Activated CD8-positive, alpha-beta T cell treated with anti-CD3 and anti-CD28 coated beads for 36 hours (primary cell): ENCODE data around the gene DCAF12L1. TPM values are rescaled to one million over a fixed set of nuclear protein-coding genes. Genes with fewer than 3 reads are reported as not detected.

Experiments
- ATAC-seq: fragments of 200-7000 bp; cut with Tn5 transposase; one replicate; pipeline ENCODE4 v1.10.0; 2021; ENCODE audit warnings: mild to moderate bottlenecking, moderate library complexity
- CTCF ChIA-PET: fragments of 350-600 bp; sonication (Branson Sonifier 250); formaldehyde crosslinking; loops from one replicate; lab custom pipeline; 2021; ENCODE audit warnings: antibody characterized with exemption; lab: Charles Lee
- POLR2A ChIA-PET: fragments of 350-600 bp; sonication (Branson Sonifier 250); formaldehyde crosslinking; loops from one replicate; lab custom pipeline; 2021; ENCODE audit warnings: antibody characterized with exemption; lab: Charles Lee
- DNase-seq: peaks from one replicate; pipeline ENCODE4 v3.0.0-alpha.2; 2020
- H3K27ac Mint-ChIP-seq: one replicate; pipeline ENCODE4 v1.8.0; 2021; ENCODE audit warnings: mild to moderate bottlenecking, mixed read lengths
- H3K27me3 Mint-ChIP-seq: one replicate; pipeline ENCODE4 v1.8.0; 2021; ENCODE audit warnings: mixed read lengths
- H3K36me3 Mint-ChIP-seq: one replicate; pipeline ENCODE4 v1.8.0; 2021; ENCODE audit warnings: low read depth, mixed read lengths
- H3K4me1 Mint-ChIP-seq: one replicate; pipeline ENCODE4 v1.8.0; 2021; ENCODE audit warnings: low read depth, mixed read lengths
- H3K4me3 Mint-ChIP-seq: one replicate; pipeline ENCODE4 v1.8.0; 2021; ENCODE audit warnings: mild to moderate bottlenecking, moderate library complexity, mixed read lengths
- H3K9me3 Mint-ChIP-seq: one replicate; pipeline ENCODE4 v1.8.0; 2021; ENCODE audit warnings: mixed read lengths
- CTCF ChIP-seq: fragments of 200-600 bp; IDR thresholded peaks from one replicate; pipeline ENCODE4 v1.8.0; 2022; ENCODE audit warnings: antibody characterized with exemption, mild to moderate bottlenecking
- intact Hi-C: fragments of 100-400 bp; cut with micrococcal nuclease; formaldehyde crosslinking; loops from one replicate; pipeline ENCODE4 v1.10.0; 2022
- total RNA-seq, 2 experiments: library from RNA; stranded (reverse); gene quantifications; one replicate each; pipeline ENCODE4 v1.2.3, GENCODE V29; 2021

DCAF12L1 gene
- total RNA-seq = not detected

- no peaks in the 10 kb centered on the region for H3K9me3 Mint-ChIP-seq
- H3K27me3 Mint-ChIP-seq = no peaks in the 10 kb centered on the region
- POLR2A ChIA-PET = no interaction called here
- TF ChIP-seq CTCF = no peak
- CTCF ChIA-PET = no interaction called here
- intact Hi-C loops = no loop called here
- ATAC-seq = no peak
- H3K36me3 Mint-ChIP-seq = no peaks in the 10 kb centered on the region
- DNase-seq = no peak
- H3K27ac Mint-ChIP-seq = no peak within 1 kb of the TSS
- no peaks in the 10 kb centered on the region for H3K4me1 Mint-ChIP-seq
- H3K4me3 Mint-ChIP-seq = no peak within 1 kb of the TSS
Observed at GRCh38 chrX:126552313-126553022, at the start of gene DCAF12L1. Gene DCAF12L1 (minus strand): TSS chrX:126552814. CDS start chrX:126552608, 206 bp downstream.

GRCh38 chrX:126580877-126581276 lies 28.3 kb upstream of the DCAF12L1 start:
- Mint-ChIP-seq H3K9me3 (no peaks in the 10 kb centered on the region), H3K36me3 (no peaks in the 10 kb centered on the region), H3K27me3 (no peaks in the 10 kb centered on the region), H3K27ac (no peak overlapping the region), H3K4me1 (no peaks in the 10 kb centered on the region), H3K4me3 (no peak overlapping the region)
- DNase-seq (no peak), ATAC-seq (no peak)
- POLR2A ChIA-PET = no interaction called here
- no peak for TF ChIP-seq CTCF
- CTCF ChIA-PET = no interaction called here
- intact Hi-C loops = no loop called here

GRCh38 chrX:126575911-126576310 lies 23.3 kb upstream of the DCAF12L1 start:
- no peaks in the 10 kb centered on the region for H3K27me3 Mint-ChIP-seq
- intact Hi-C loops = no loop called here
- ChIA-PET POLR2A (no interaction called here), CTCF (no interaction called here)
- H3K4me3 Mint-ChIP-seq = no peak overlapping the region
- TF ChIP-seq CTCF = no peak
- no peak for DNase-seq
- H3K4me1 Mint-ChIP-seq = no peaks in the 10 kb centered on the region
- H3K9me3 Mint-ChIP-seq = no peaks in the 10 kb centered on the region
- no peak for ATAC-seq
- H3K36me3 Mint-ChIP-seq = no peaks in the 10 kb centered on the region
- H3K27ac Mint-ChIP-seq = no peak overlapping the region

- ChIA-PET CTCF (no interaction called here), POLR2A (no interaction called here)
- H3K36me3 Mint-ChIP-seq = no peaks in the 10 kb centered on the region
- H3K9me3 Mint-ChIP-seq = no peaks in the 10 kb centered on the region
- ATAC-seq = no peak
- TF ChIP-seq CTCF = no peak
- H3K4me1 Mint-ChIP-seq = no peaks in the 10 kb centered on the region
- intact Hi-C loops = no loop called here
- H3K4me3 Mint-ChIP-seq = no peak overlapping the region
- H3K27ac Mint-ChIP-seq = no peak overlapping the region
- DNase-seq = no peak
- H3K27me3 Mint-ChIP-seq = no peaks in the 10 kb centered on the region
Observed at GRCh38 chrX:126557151-126557550, 4.5 kb upstream of the DCAF12L1 start.

GRCh38 chrX:126551725-126552312 lies 795 bp downstream of the DCAF12L1 start:
- H3K27me3 Mint-ChIP-seq = no peaks in the 10 kb centered on the region
- POLR2A ChIA-PET = no interaction called here
- DNase-seq = no peak
- intact Hi-C loops = no loop called here
- no peaks in the 10 kb centered on the region for H3K4me1 Mint-ChIP-seq
- H3K4me3 Mint-ChIP-seq = no peak overlapping the region
- ATAC-seq = no peak
- H3K36me3 Mint-ChIP-seq = no peaks in the 10 kb centered on the region
- no peak for TF ChIP-seq CTCF
- CTCF ChIA-PET = no interaction called here
- no peaks in the 10 kb centered on the region for H3K9me3 Mint-ChIP-seq
- H3K27ac Mint-ChIP-seq = no peak overlapping the region
